Liver (tissue), 3 donors: ENCODE measurements around the gene BRIX1.

Source experiments
- FOXA1 ChIP-seq: IDR thresholded peaks from 2 replicates; pipeline ENCODE4 v1.6.1; 2016; ENCODE audit warnings: antibody characterized with exemption
- GABPA ChIP-seq, 2 donors: IDR thresholded peaks in 1 of 2; conservative IDR thresholded peaks in 1 of 2; 2 replicates each; pipeline ENCODE4 v1.6.1; 2016; ENCODE audit warnings: antibody characterized with exemption in 2 of 2, mild to moderate bottlenecking in 1 of 2, moderate library complexity in 1 of 2
- HNF4G ChIP-seq: IDR thresholded peaks from 2 replicates; pipeline ENCODE4 v1.6.1; 2016; ENCODE audit warnings: antibody characterized with exemption
- JUND ChIP-seq, 2 donors: IDR thresholded peaks; 2 replicates each; pipeline ENCODE4 v1.6.1; 2016; ENCODE audit warnings: antibody characterized with exemption in 2 of 2
- RAD21 ChIP-seq, 2 donors: IDR thresholded peaks; 2 replicates each; pipeline ENCODE4 v1.6.1; 2016; ENCODE audit warnings: antibody characterized with exemption in 2 of 2, mild to moderate bottlenecking in 2 of 2
- RXRA ChIP-seq, 2 donors: IDR thresholded peaks; 2 replicates each; pipeline ENCODE4 v1.6.1; 2017 to 2018; ENCODE audit warnings: antibody characterized with exemption in 2 of 2, mild to moderate bottlenecking in 1 of 2
- SP1 ChIP-seq: IDR thresholded peaks from 2 replicates; pipeline ENCODE4 v1.6.1; 2018; ENCODE audit warnings: antibody characterized with exemption, mild to moderate bottlenecking
- TAF1 ChIP-seq: conservative IDR thresholded peaks from 2 replicates; pipeline ENCODE4 v1.6.1; 2016; ENCODE audit warnings: antibody characterized with exemption, mild to moderate bottlenecking
- TF ChIP-seq, protein P1 (sequence below): fragments of 150-350 bp; IDR thresholded peaks from 2 replicates; pipeline ENCODE4 v1.5.1; 2017; ENCODE audit warnings: improper control_type of control experiment, low read depth, low read length; ENCODE audit not compliant: missing input control
- TF ChIP-seq, protein P2 (sequence below): IDR thresholded peaks from 2 replicates; pipeline ENCODE4 v1.6.1; 2016; ENCODE audit warnings: antibody characterized with exemption
- TF ChIP-seq, protein P3 (sequence below): IDR thresholded peaks from 2 replicates; pipeline ENCODE4 v1.6.1; 2016; ENCODE audit warnings: antibody characterized with exemption, mild to moderate bottlenecking
- TF ChIP-seq, protein P4 (sequence below): IDR thresholded peaks from 2 replicates; pipeline ENCODE4 v1.6.1; 2016; ENCODE audit warnings: antibody characterized with exemption
- donor health status: healthy.
- donor health status: healthy.

DNA sequence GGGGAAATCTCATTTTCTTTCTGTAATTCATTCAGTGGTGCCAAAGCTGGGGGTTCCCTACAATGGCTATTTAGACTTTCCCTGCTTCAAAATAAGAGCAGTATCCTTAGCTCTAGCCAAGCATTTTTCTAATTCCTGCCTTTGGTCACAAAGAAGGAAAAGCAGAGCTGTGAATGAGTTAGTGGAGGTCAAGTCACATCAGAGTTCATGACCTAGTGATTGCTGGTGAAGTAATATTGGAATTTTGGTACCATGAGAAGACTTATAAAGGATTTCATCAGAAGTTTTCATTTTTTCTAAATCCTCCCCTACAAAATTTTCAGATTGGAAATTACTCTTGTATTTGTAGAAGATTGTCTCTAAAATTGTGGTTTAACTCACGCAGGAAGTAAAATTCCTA is 41.8 kb downstream of the BRIX1 start:
- TF ChIP-seq, protein P1, sequence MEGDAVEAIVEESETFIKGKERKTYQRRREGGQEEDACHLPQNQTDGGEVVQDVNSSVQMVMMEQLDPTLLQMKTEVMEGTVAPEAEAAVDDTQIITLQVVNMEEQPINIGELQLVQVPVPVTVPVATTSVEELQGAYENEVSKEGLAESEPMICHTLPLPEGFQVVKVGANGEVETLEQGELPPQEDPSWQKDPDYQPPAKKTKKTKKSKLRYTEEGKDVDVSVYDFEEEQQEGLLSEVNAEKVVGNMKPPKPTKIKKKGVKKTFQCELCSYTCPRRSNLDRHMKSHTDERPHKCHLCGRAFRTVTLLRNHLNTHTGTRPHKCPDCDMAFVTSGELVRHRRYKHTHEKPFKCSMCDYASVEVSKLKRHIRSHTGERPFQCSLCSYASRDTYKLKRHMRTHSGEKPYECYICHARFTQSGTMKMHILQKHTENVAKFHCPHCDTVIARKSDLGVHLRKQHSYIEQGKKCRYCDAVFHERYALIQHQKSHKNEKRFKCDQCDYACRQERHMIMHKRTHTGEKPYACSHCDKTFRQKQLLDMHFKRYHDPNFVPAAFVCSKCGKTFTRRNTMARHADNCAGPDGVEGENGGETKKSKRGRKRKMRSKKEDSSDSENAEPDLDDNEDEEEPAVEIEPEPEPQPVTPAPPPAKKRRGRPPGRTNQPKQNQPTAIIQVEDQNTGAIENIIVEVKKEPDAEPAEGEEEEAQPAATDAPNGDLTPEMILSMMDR = no peak
- TF ChIP-seq GABPA (IDR thresholded peaks at IDR 0.05 in 1 of 2, conservative IDR thresholded peaks at IDR 0.05 in 1 of 2) = no peak
- TF ChIP-seq SP1 = no peak
- TF ChIP-seq, protein P2, sequence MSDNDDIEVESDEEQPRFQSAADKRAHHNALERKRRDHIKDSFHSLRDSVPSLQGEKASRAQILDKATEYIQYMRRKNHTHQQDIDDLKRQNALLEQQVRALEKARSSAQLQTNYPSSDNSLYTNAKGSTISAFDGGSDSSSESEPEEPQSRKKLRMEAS = no peak
- TF ChIP-seq, protein P3, sequence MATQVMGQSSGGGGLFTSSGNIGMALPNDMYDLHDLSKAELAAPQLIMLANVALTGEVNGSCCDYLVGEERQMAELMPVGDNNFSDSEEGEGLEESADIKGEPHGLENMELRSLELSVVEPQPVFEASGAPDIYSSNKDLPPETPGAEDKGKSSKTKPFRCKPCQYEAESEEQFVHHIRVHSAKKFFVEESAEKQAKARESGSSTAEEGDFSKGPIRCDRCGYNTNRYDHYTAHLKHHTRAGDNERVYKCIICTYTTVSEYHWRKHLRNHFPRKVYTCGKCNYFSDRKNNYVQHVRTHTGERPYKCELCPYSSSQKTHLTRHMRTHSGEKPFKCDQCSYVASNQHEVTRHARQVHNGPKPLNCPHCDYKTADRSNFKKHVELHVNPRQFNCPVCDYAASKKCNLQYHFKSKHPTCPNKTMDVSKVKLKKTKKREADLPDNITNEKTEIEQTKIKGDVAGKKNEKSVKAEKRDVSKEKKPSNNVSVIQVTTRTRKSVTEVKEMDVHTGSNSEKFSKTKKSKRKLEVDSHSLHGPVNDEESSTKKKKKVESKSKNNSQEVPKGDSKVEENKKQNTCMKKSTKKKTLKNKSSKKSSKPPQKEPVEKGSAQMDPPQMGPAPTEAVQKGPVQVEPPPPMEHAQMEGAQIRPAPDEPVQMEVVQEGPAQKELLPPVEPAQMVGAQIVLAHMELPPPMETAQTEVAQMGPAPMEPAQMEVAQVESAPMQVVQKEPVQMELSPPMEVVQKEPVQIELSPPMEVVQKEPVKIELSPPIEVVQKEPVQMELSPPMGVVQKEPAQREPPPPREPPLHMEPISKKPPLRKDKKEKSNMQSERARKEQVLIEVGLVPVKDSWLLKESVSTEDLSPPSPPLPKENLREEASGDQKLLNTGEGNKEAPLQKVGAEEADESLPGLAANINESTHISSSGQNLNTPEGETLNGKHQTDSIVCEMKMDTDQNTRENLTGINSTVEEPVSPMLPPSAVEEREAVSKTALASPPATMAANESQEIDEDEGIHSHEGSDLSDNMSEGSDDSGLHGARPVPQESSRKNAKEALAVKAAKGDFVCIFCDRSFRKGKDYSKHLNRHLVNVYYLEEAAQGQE = no peak
- peak; percentile 65 to 73 for TF ChIP-seq RXRA (IDR thresholded peaks at IDR 0.05)
- no peak for TF ChIP-seq HNF4G
- no peak for TF ChIP-seq TAF1
- TF ChIP-seq, protein P4, sequence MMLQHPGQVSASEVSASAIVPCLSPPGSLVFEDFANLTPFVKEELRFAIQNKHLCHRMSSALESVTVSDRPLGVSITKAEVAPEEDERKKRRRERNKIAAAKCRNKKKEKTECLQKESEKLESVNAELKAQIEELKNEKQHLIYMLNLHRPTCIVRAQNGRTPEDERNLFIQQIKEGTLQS = no peak
- no peak for TF ChIP-seq RAD21 (IDR thresholded peaks at IDR 0.05)
- TF ChIP-seq JUND (IDR thresholded peaks at IDR 0.05) = no peak
- no peak for TF ChIP-seq FOXA1
